PC-3 (cell line): ENCODE results near the gene SLC9A4. TPM values are rescaled to one million over a fixed set of nuclear protein-coding genes. Genes with fewer than 3 reads are reported as not detected.
A peak's percentile ranks its signal among the peaks of the same experiment; 100 is the strongest.

Source experiments
- ATAC-seq: fragments of 200-7000 bp; cut with Tn5 transposase; 2 replicates; pipeline ENCODE4 v1.9.1; 2020; ENCODE audit warnings: mild to moderate bottlenecking, moderate library complexity
- BruUV-seq: library from RNA; stranded (reverse); fragments of 400-500 nt; replicated peaks from 2 replicates; lab custom pipeline; 2021; lab: Mats Ljungman, UMichigan
- CTCF ChIA-PET: fragments of 300-600 bp; sonication (Branson Sonifier 250); formaldehyde crosslinking; loops from one replicate; lab custom pipeline; 2022; ENCODE audit warnings: antibody characterized with exemption; lab: Charles Lee
- POLR2A ChIA-PET: fragments of 300-600 bp; sonication (Branson Sonifier 250); formaldehyde crosslinking; loops from one replicate; lab custom pipeline; 2022; ENCODE audit warnings: antibody characterized with exemption; ENCODE audit not compliant: unreplicated experiment; lab: Charles Lee
- DNase-seq: peaks from one replicate; pipeline ENCODE4 v3.0.0-alpha.2; 2015
- H2AFZ ChIP-seq: fragments of 300-600 bp; sonication (generic); 2 replicates; pipeline ENCODE4 v1.6.0; 2016; ENCODE audit warnings: antibody characterized with exemption, low read length
- H3F3A ChIP-seq: fragments of 300-600 bp; sonication (generic); one replicate; pipeline ENCODE4 v1.6.0; 2017; ENCODE audit warnings: antibody characterized with exemption, low read length, control low read depth, mild to moderate bottlenecking; ENCODE audit not compliant: unreplicated experiment
- H3K27ac ChIP-seq: fragments of 300-600 bp; sonication (generic); 2 replicates; pipeline ENCODE4 v1.5.1; 2016; ENCODE audit warnings: mild to moderate bottlenecking, low read length
- H3K27me3 ChIP-seq: fragments of 300-600 bp; sonication (generic); 2 replicates; pipeline ENCODE4 v1.6.1; 2016; ENCODE audit warnings: low read length, mixed read lengths
- H3K36me3 ChIP-seq: fragments of 300-600 bp; sonication (generic); 2 replicates; pipeline ENCODE4 v1.6.1; 2016; ENCODE audit warnings: low read depth, mixed run types, low read length, mixed read lengths
- H3K4me1 ChIP-seq: fragments of 300-600 bp; sonication (generic); 2 replicates; pipeline ENCODE4 v1.5.1; 2016; ENCODE audit warnings: low read length; ENCODE audit not compliant: insufficient read depth
- H3K4me2 ChIP-seq: fragments of 300-600 bp; sonication (generic); 2 replicates; pipeline ENCODE4 v1.6.0; 2016; ENCODE audit warnings: low read length
- H3K4me3 ChIP-seq: fragments of 300-600 bp; sonication (generic); 2 replicates; pipeline ENCODE4 v1.5.1; 2016; ENCODE audit warnings: mild to moderate bottlenecking, low read length, mixed read lengths
- H3K79me2 ChIP-seq: fragments of 300-600 bp; sonication (generic); 2 replicates; pipeline ENCODE4 v1.6.1; 2017; ENCODE audit warnings: low read length, mixed read lengths
- H3K9ac ChIP-seq: fragments of 300-600 bp; sonication (generic); 2 replicates; pipeline ENCODE4 v1.6.0; 2016; ENCODE audit warnings: mild to moderate bottlenecking, low read length
- H3K9me2 ChIP-seq: fragments of 300-600 bp; sonication (generic); replicated peaks from 2 replicates; pipeline ENCODE4 v1.6.1; 2016; ENCODE audit warnings: mixed run types, low read length, mixed read lengths
- H3K9me3 ChIP-seq: fragments of 300-600 bp; sonication (generic); 2 replicates; pipeline ENCODE4 v1.6.1; 2016; ENCODE audit warnings: low read length, mixed read lengths
- H4K20me1 ChIP-seq: fragments of 300-600 bp; sonication (generic); 2 replicates; pipeline ENCODE4 v1.6.1; 2016; ENCODE audit warnings: low read length, mixed read lengths
- CTCF ChIP-seq: fragments of 300-600 bp; sonication (generic); conservative IDR thresholded peaks from 2 replicates; pipeline ENCODE4 v1.5.1; 2017; ENCODE audit warnings: antibody characterized with exemption, low read depth, mild to moderate bottlenecking, low read length
- EZH2 ChIP-seq: fragments of 300-600 bp; sonication (generic); IDR thresholded peaks from one replicate; pipeline ENCODE4 v1.6.1; 2017; ENCODE audit warnings: antibody characterized with exemption, mild to moderate bottlenecking, low read length; ENCODE audit not compliant: unreplicated experiment
- EZH2phosphoT487 ChIP-seq: fragments of 300-600 bp; sonication (generic); IDR thresholded peaks from 2 replicates; pipeline ENCODE4 v1.6.1; 2018; ENCODE audit warnings: mild to moderate bottlenecking, antibody characterized with exemption, low read length, borderline replicate concordance
- intact Hi-C: fragments of 100-400 bp; cut with micrococcal nuclease; formaldehyde crosslinking; loops from 2 replicates; pipeline ENCODE4 v1.9.0; 2023
- total RNA-seq: library from RNA; depleted of rRNA; stranded (reverse); fragments of >200 nt; gene quantifications from 2 replicates; pipeline ENCODE4 v1.2.3, GENCODE V29; 2014

SLC9A4 gene
- total RNA-seq, 1 experiment from 2014 or later: 0.04 TPM

GRCh38 chr2:102504833-102505232 lies 31.8 kb downstream of the SLC9A4 start:
- H4K20me1 ChIP-seq: no peaks in the 10 kb centered on the region
- no peaks in the 10 kb centered on the region for H3K36me3 ChIP-seq
- CTCF ChIA-PET: no interaction called here
- no peaks in the 10 kb centered on the region for H3F3A ChIP-seq
- H3K4me2 ChIP-seq: peak overlapping the region; percentile 47
- H3K4me3 ChIP-seq: no peak overlapping the region
- no peak for TF ChIP-seq EZH2
- TF ChIP-seq CTCF: no peak
- TF ChIP-seq EZH2phosphoT487: no peak
- no peaks in the 10 kb centered on the region for H3K79me2 ChIP-seq
- no peak overlapping the region for H3K9ac ChIP-seq
- no TSS peak for BruUV-seq
- no peaks in the 10 kb centered on the region for H3K9me2 ChIP-seq
- H3K4me1 ChIP-seq: peaks cover 14% of the 10 kb centered on the region; the same call in 1 of the 2 replicates
- intact Hi-C loops: no loop called here
- no peaks in the 10 kb centered on the region for H3K27me3 ChIP-seq
- H3K27ac ChIP-seq: no peak overlapping the region
- DNase-seq (no peak), ATAC-seq (no peak)
- POLR2A ChIA-PET: no interaction called here
- H2AFZ ChIP-seq: peak overlapping the region; percentile 46; the same call in 1 of the 2 replicates
- H3K9me3 ChIP-seq: no peaks in the 10 kb centered on the region

GRCh38 chr2:102505290-102505689 lies 32.3 kb downstream of the SLC9A4 start:
- H3K9me3 ChIP-seq: no peaks in the 10 kb centered on the region
- no peak overlapping the region for H3K27ac ChIP-seq
- H3K9me2 ChIP-seq: no peaks in the 10 kb centered on the region
- DNase-seq (peak; percentile 70), ATAC-seq (no peak)
- ChIA-PET POLR2A (no interaction called here), CTCF (no interaction called here)
- no peaks in the 10 kb centered on the region for H4K20me1 ChIP-seq
- no TSS peak for BruUV-seq
- no peak overlapping the region for H3K4me3 ChIP-seq
- H3K9ac ChIP-seq: no peak overlapping the region
- peak overlapping the region; percentile 47 for H3K4me2 ChIP-seq
- H2AFZ ChIP-seq: peak overlapping the region; percentile 46; the same call in 1 of the 2 replicates
- intact Hi-C loops: no loop called here
- TF ChIP-seq CTCF (no peak), EZH2phosphoT487 (no peak), EZH2 (no peak)
- H3K36me3 ChIP-seq: no peaks in the 10 kb centered on the region
- no peaks in the 10 kb centered on the region for H3K27me3 ChIP-seq
- H3F3A ChIP-seq: no peaks in the 10 kb centered on the region
- H3K79me2 ChIP-seq: no peaks in the 10 kb centered on the region
- H3K4me1 ChIP-seq: peaks cover 16% of the 10 kb centered on the region; the same call in 1 of the 2 replicates

DNA sequence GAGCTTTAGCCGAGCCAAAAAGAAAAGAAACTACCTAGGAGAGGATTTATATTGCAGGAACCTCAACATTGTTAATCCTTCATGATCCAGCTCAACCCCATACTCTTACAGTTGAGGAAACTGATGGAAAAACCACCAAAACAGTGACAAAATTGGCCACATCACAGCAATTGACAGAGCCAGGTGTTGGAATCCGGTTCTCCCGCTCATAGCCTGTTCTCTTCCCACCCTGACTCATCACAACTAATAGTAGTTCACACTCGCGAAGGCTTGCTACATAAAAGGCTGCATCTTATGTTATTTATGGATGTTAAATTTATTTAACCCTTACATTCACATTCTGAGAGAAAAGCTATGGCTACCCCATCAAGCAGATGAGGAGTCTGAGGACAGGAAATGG lies 33.7 kb downstream of the SLC9A4 start:
- ChIA-PET CTCF (no interaction called here), POLR2A (no interaction called here)
- H3K79me2 ChIP-seq: no peaks in the 10 kb centered on the region
- no peaks in the 10 kb centered on the region for H3K36me3 ChIP-seq
- no peak overlapping the region for H3K27ac ChIP-seq
- H3K9me3 ChIP-seq: no peaks in the 10 kb centered on the region
- intact Hi-C loops: no loop called here
- no peaks in the 10 kb centered on the region for H3F3A ChIP-seq
- TF ChIP-seq CTCF: no peak
- no peak for TF ChIP-seq EZH2
- TF ChIP-seq EZH2phosphoT487: no peak
- H3K4me3 ChIP-seq: no peak overlapping the region
- H4K20me1 ChIP-seq: no peaks in the 10 kb centered on the region
- H3K27me3 ChIP-seq: no peaks in the 10 kb centered on the region
- no peak overlapping the region for H3K9ac ChIP-seq
- H3K4me1 ChIP-seq: peaks cover 16% of the 10 kb centered on the region; the same call in 1 of the 2 replicates
- ATAC-seq (no peak), DNase-seq (no peak)
- no peak overlapping the region for H2AFZ ChIP-seq
- BruUV-seq: no TSS peak
- H3K4me2 ChIP-seq: no peak overlapping the region
- H3K9me2 ChIP-seq: no peaks in the 10 kb centered on the region
